CD4-positive, alpha-beta T cell treated with Interleukin-6 for 4 hours (primary cell): ENCODE data around the gene MRPL23.
"Not testable (repeated sequence)": the region's sequence is repeated elsewhere in the genome, so short reads cannot be mapped to it uniquely, and the experiment has no call there.

ENCODE experiments used
- DNase-seq: peaks from one replicate; pipeline ENCODE4 v3.0.0-alpha.2; 2020; ENCODE audit warnings: mixed read lengths

Gene MRPL23

GRCh38 chr11:1934335-1935155 lies 12.6 kb upstream of the MRPL23 start:
- DNase-seq = no peak

- DNase-seq = no peak
Measured at GRCh38 chr11:1935156-1936071, 11.7 kb upstream of the MRPL23 start.

- no peak for DNase-seq
Measured at GRCh38 chr11:1936072-1936780, 10.9 kb upstream of the MRPL23 start.

GRCh38 chr11:1936781-1937615 lies 10.1 kb upstream of the MRPL23 start:
- DNase-seq = no peak

- no peak for DNase-seq
Measured at GRCh38 chr11:1937616-1938342, 9.4 kb upstream of the MRPL23 start.

GRCh38 chr11:1938343-1939005 lies 8.7 kb upstream of the MRPL23 start:
- no peak for DNase-seq

- peak; percentile 13 for DNase-seq
Measured at GRCh38 chr11:1939006-1939625, 8.0 kb upstream of the MRPL23 start.

- DNase-seq = not testable (repeated sequence)
Measured at GRCh38 chr11:1939788-1940187, 7.3 kb upstream of the MRPL23 start.

GRCh38 chr11:1942558-1943260 lies 4.4 kb upstream of the MRPL23 start:
- no peak for DNase-seq

GRCh38 chr11:1943576-1943975 lies 3.6 kb upstream of the MRPL23 start:
- DNase-seq = no peak

- no peak for DNase-seq
Measured at GRCh38 chr11:1943977-1944376, 3.2 kb upstream of the MRPL23 start.

GRCh38 chr11:1947592-1948237 lies 583 bp downstream of the MRPL23 start:
- DNase-seq = no peak

- DNase-seq = no peak
Measured at GRCh38 chr11:1948389-1948788, 1.3 kb downstream of the MRPL23 start.

GRCh38 chr11:1949302-1949701 lies 2.2 kb downstream of the MRPL23 start:
- DNase-seq = no peak

GRCh38 chr11:1949922-1950321 lies 2.8 kb downstream of the MRPL23 start:
- no peak for DNase-seq

GRCh38 chr11:1952806-1953482 lies 5.8 kb downstream of the MRPL23 start:
- no peak for DNase-seq

GRCh38 chr11:1953489-1954266 lies 6.5 kb downstream of the MRPL23 start:
- DNase-seq = no peak

GRCh38 chr11:1958367-1958766 lies 11.2 kb downstream of the MRPL23 start:
- no peak for DNase-seq
